GM23338 (cell line): ENCODE results near the gene BRINP2.

Experiments used
- CREB1 ChIP-seq: fragments of 250-450 bp; sonication (Bioruptor Pico); IDR thresholded peaks from 2 replicates; pipeline ENCODE4 v1.5.0; 2020; ENCODE audit warnings: low read depth, mild to moderate bottlenecking, moderate library complexity
- EZH2 ChIP-seq: fragments of 200-600 bp; sonication (generic); IDR thresholded peaks from one replicate; pipeline ENCODE4 v1.8.0; 2017; ENCODE audit warnings: antibody characterized with exemption, mild to moderate bottlenecking, low read depth; ENCODE audit not compliant: unreplicated experiment
- EZH2phosphoT487 ChIP-seq: fragments of 200-600 bp; sonication (generic); IDR thresholded peaks from one replicate; pipeline ENCODE4 v1.8.1; 2018; ENCODE audit warnings: antibody characterized with exemption; ENCODE audit not compliant: unreplicated experiment
- NANOG ChIP-seq: IDR thresholded peaks from 2 replicates; pipeline ENCODE4 v1.6.1; 2016; ENCODE audit warnings: antibody characterized with exemption, borderline replicate concordance
- POLR2AphosphoS5 ChIP-seq: IDR thresholded peaks from 2 replicates; pipeline ENCODE4 v1.6.1; 2016; ENCODE audit warnings: antibody characterized with exemption, low read depth
- STAT1 ChIP-seq: IDR thresholded peaks from one replicate; pipeline ENCODE4 v1.6.1; 2016; ENCODE audit warnings: antibody characterized with exemption; ENCODE audit not compliant: unreplicated experiment
- ZNF114 ChIP-seq: fragments of 250-450 bp; sonication (Bioruptor Pico); IDR thresholded peaks from 2 replicates; pipeline ENCODE4 v1.5.0; 2020; ENCODE audit warnings: mild to moderate bottlenecking, moderate library complexity
- ZNF331 ChIP-seq: fragments of 250-450 bp; sonication (Bioruptor Pico); IDR thresholded peaks from 2 replicates; pipeline ENCODE4 v1.5.0; 2020; ENCODE audit warnings: low read depth, mild to moderate bottlenecking, moderate library complexity
- TF ChIP-seq, protein P1 (sequence below), 2 experiments: fragments of 200-600 bp in 1 of 2; sonication (generic) in 1 of 2; conservative IDR thresholded peaks; 2 replicates each; pipeline versions ENCODE4 v1.5.1 to v1.6.1; 2016 to 2017; ENCODE audit warnings: antibody characterized with exemption in 2 of 2, low read depth in 2 of 2, mild to moderate bottlenecking in 2 of 2, moderate library complexity in 1 of 2
- TF ChIP-seq, protein P2 (sequence below): IDR thresholded peaks from one replicate; pipeline ENCODE4 v1.6.1; 2018; ENCODE audit warnings: antibody characterized with exemption; ENCODE audit not compliant: unreplicated experiment
- TF ChIP-seq, protein P3 (sequence below): fragments of 250-450 bp; sonication (Bioruptor Pico); IDR thresholded peaks from 2 replicates; pipeline ENCODE4 v1.5.0; 2020; ENCODE audit warnings: mild to moderate bottlenecking, moderate library complexity
- TF ChIP-seq, protein P4 (sequence below): IDR thresholded peaks from 2 replicates; pipeline ENCODE4 v1.6.1; 2016; ENCODE audit warnings: antibody characterized with exemption

DNA sequence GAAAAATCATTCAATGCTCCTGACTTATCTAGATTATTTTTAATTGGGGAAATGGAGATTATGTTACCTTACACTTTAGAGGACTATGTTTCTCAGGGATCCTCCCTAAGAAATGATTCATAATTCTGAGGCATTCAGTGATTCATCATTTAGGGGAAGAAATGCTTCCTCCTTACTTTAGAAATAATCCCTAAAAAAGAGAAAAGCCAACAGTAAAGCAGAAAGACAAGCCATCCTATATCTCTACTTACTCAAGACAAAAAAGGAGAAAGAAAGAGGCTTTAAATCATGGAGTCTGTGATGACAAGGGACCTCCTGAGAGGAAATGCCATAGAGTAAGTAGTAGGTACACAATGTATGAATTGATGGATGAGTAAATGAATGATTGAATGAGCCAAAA lies 137.0 kb downstream of the BRINP2 start:
- TF ChIP-seq, protein P1, sequence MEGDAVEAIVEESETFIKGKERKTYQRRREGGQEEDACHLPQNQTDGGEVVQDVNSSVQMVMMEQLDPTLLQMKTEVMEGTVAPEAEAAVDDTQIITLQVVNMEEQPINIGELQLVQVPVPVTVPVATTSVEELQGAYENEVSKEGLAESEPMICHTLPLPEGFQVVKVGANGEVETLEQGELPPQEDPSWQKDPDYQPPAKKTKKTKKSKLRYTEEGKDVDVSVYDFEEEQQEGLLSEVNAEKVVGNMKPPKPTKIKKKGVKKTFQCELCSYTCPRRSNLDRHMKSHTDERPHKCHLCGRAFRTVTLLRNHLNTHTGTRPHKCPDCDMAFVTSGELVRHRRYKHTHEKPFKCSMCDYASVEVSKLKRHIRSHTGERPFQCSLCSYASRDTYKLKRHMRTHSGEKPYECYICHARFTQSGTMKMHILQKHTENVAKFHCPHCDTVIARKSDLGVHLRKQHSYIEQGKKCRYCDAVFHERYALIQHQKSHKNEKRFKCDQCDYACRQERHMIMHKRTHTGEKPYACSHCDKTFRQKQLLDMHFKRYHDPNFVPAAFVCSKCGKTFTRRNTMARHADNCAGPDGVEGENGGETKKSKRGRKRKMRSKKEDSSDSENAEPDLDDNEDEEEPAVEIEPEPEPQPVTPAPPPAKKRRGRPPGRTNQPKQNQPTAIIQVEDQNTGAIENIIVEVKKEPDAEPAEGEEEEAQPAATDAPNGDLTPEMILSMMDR (conservative IDR thresholded peaks at IDR 0.05; ENCODE audit: low read depth in 2 of 2), result no peak
- no peak for TF ChIP-seq CREB1
- TF ChIP-seq EZH2, result no peak
- TF ChIP-seq POLR2AphosphoS5, result no peak
- TF ChIP-seq, protein P2, sequence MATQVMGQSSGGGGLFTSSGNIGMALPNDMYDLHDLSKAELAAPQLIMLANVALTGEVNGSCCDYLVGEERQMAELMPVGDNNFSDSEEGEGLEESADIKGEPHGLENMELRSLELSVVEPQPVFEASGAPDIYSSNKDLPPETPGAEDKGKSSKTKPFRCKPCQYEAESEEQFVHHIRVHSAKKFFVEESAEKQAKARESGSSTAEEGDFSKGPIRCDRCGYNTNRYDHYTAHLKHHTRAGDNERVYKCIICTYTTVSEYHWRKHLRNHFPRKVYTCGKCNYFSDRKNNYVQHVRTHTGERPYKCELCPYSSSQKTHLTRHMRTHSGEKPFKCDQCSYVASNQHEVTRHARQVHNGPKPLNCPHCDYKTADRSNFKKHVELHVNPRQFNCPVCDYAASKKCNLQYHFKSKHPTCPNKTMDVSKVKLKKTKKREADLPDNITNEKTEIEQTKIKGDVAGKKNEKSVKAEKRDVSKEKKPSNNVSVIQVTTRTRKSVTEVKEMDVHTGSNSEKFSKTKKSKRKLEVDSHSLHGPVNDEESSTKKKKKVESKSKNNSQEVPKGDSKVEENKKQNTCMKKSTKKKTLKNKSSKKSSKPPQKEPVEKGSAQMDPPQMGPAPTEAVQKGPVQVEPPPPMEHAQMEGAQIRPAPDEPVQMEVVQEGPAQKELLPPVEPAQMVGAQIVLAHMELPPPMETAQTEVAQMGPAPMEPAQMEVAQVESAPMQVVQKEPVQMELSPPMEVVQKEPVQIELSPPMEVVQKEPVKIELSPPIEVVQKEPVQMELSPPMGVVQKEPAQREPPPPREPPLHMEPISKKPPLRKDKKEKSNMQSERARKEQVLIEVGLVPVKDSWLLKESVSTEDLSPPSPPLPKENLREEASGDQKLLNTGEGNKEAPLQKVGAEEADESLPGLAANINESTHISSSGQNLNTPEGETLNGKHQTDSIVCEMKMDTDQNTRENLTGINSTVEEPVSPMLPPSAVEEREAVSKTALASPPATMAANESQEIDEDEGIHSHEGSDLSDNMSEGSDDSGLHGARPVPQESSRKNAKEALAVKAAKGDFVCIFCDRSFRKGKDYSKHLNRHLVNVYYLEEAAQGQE, result no peak
- no peak for TF ChIP-seq ZNF114 (CRISPR knock-in tag)
- TF ChIP-seq EZH2phosphoT487, result no peak
- no peak for TF ChIP-seq ZNF331
- no peak for TF ChIP-seq STAT1
- TF ChIP-seq NANOG, result no peak
- TF ChIP-seq, protein P3, sequence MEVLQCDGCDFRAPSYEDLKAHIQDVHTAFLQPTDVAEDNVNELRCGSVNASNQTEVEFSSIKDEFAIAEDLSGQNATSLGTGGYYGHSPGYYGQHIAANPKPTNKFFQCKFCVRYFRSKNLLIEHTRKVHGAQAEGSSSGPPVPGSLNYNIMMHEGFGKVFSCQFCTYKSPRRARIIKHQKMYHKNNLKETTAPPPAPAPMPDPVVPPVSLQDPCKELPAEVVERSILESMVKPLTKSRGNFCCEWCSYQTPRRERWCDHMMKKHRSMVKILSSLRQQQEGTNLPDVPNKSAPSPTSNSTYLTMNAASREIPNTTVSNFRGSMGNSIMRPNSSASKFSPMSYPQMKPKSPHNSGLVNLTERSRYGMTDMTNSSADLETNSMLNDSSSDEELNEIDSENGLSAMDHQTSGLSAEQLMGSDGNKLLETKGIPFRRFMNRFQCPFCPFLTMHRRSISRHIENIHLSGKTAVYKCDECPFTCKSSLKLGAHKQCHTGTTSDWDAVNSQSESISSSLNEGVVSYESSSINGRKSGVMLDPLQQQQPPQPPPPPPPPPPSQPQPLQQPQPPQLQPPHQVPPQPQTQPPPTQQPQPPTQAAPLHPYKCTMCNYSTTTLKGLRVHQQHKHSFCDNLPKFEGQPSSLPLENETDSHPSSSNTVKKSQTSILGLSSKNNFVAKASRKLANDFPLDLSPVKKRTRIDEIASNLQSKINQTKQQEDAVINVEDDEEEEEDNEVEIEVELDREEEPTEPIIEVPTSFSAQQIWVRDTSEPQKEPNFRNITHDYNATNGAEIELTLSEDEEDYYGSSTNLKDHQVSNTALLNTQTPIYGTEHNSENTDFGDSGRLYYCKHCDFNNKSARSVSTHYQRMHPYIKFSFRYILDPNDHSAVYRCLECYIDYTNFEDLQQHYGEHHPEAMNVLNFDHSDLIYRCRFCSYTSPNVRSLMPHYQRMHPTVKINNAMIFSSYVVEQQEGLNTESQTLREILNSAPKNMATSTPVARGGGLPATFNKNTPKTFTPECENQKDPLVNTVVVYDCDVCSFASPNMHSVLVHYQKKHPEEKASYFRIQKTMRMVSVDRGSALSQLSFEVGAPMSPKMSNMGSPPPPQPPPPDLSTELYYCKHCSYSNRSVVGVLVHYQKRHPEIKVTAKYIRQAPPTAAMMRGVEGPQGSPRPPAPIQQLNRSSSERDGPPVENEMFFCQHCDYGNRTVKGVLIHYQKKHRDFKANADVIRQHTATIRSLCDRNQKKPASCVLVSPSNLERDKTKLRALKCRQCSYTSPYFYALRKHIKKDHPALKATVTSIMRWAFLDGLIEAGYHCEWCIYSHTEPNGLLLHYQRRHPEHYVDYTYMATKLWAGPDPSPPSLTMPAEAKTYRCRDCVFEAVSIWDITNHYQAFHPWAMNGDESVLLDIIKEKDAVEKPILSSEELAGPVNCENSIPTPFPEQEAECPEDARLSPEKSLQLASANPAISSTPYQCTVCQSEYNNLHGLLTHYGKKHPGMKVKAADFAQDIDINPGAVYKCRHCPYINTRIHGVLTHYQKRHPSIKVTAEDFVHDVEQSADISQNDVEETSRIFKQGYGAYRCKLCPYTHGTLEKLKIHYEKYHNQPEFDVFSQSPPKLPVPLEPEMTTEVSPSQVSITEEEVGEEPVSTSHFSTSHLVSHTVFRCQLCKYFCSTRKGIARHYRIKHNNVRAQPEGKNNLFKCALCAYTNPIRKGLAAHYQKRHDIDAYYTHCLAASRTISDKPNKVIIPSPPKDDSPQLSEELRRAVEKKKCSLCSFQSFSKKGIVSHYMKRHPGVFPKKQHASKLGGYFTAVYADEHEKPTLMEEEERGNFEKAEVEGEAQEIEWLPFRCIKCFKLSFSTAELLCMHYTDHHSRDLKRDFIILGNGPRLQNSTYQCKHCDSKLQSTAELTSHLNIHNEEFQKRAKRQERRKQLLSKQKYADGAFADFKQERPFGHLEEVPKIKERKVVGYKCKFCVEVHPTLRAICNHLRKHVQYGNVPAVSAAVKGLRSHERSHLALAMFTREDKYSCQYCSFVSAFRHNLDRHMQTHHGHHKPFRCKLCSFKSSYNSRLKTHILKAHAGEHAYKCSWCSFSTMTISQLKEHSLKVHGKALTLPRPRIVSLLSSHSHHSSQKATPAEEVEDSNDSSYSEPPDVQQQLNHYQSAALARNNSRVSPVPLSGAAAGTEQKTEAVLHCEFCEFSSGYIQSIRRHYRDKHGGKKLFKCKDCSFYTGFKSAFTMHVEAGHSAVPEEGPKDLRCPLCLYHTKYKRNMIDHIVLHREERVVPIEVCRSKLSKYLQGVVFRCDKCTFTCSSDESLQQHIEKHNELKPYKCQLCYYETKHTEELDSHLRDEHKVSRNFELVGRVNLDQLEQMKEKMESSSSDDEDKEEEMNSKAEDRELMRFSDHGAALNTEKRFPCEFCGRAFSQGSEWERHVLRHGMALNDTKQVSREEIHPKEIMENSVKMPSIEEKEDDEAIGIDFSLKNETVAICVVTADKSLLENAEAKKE, result no peak
- TF ChIP-seq, protein P4, sequence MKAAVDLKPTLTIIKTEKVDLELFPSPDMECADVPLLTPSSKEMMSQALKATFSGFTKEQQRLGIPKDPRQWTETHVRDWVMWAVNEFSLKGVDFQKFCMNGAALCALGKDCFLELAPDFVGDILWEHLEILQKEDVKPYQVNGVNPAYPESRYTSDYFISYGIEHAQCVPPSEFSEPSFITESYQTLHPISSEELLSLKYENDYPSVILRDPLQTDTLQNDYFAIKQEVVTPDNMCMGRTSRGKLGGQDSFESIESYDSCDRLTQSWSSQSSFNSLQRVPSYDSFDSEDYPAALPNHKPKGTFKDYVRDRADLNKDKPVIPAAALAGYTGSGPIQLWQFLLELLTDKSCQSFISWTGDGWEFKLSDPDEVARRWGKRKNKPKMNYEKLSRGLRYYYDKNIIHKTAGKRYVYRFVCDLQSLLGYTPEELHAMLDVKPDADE, result no peak
